Stomach (tissue), 9 donors: ENCODE data around the gene SMYD3. TPM values are rescaled to one million over a fixed set of nuclear protein-coding genes. Genes with fewer than 3 reads are reported as not detected.

Source experiments
- DNase-seq, 2 donors: peaks; one replicate each; pipeline versions ENCODE4 v3.0.0 to v3.0.0-alpha.2; 2013 to 2019
- H3K27ac ChIP-seq, 5 donors: fragments of 200-600 bp in 4 of 5; sonication (generic) in 4 of 5; one replicate each; pipeline ENCODE4 v1.5.1; 2013 to 2019; ENCODE audit warnings: mild to moderate bottlenecking in 1 of 5, moderate library complexity in 1 of 5
- H3K27me3 ChIP-seq, 3 donors: fragments of 200-600 bp; sonication (generic); one replicate each; pipeline ENCODE4 v1.5.1; 2017 to 2019; ENCODE audit warnings: mixed run types in 1 of 3
- H3K36me3 ChIP-seq, 4 donors: fragments of 200-600 bp; sonication (generic); 1 replicate in 3 of 4; 2 replicates in 1 of 4; pipeline ENCODE4 v1.5.1; 2016 to 2019
- H3K4me1 ChIP-seq, 4 donors: fragments of 200-600 bp; sonication (generic); one replicate each; pipeline ENCODE4 v1.5.1; 2016 to 2019
- H3K4me3 ChIP-seq, 4 donors: fragments of 200-600 bp; sonication (generic) in 3 of 4; one replicate each; pipeline ENCODE4 v1.5.1; 2016 to 2019; ENCODE audit warnings: mild to moderate bottlenecking in 1 of 4
- H3K9me3 ChIP-seq, 4 donors: fragments of 200-600 bp; sonication (generic); one replicate each; pipeline ENCODE4 v1.5.1; 2016 to 2019
- CTCF ChIP-seq, 7 experiments: fragments of 450-650 bp in 4 of 7; fragments of 200-600 bp in 3 of 7; sonication (generic) in 3 of 7; IDR thresholded peaks; one replicate each; pipeline ENCODE4 v1.5.1; 2016 to 2019; ENCODE audit warnings: antibody characterized with exemption in 7 of 7, control low read depth in 2 of 7, mild to moderate bottlenecking in 1 of 7
- EP300 ChIP-seq: sonication (generic); formaldehyde crosslinking; IDR thresholded peaks from one replicate; pipeline ENCODE4 v1.6.1; 2017; ENCODE audit warnings: antibody characterized with exemption
- POLR2A ChIP-seq, 4 donors: fragments of 450-650 bp; IDR thresholded peaks; one replicate each; pipeline ENCODE4 v1.6.1; 2016; ENCODE audit warnings: antibody characterized with exemption in 4 of 4, control low read depth in 2 of 4, mild to moderate bottlenecking in 1 of 4, moderate library complexity in 1 of 4
- POLR2AphosphoS5 ChIP-seq, 3 donors: sonication (generic); formaldehyde crosslinking; IDR thresholded peaks; one replicate each; pipeline ENCODE4 v1.6.1; 2016; ENCODE audit warnings: antibody characterized with exemption in 3 of 3
- WGBS, 5 donors: extraction: QIAGEN DNeasy Blood & Tissue Kit in 3 of 5; methylation state at CpG; one replicate each; pipeline versions ENCODE4 v1.1.5 to v1.1.7; 2013 to 2018; 5-methylcytosine and 5-hydroxymethylcytosine counted together
- intact Hi-C: fragments of 100-400 bp; cut with DNase I; formaldehyde crosslinking; loops from one replicate; pipeline ENCODE4 v1.15.1; 2023; ENCODE audit warnings: low total_unique reads
- polyA plus RNA-seq, 3 donors: library from polyadenylated mRNA; stranded (reverse); fragments of 200-250 nt; gene quantifications; one replicate each; pipeline ENCODE4 v1.2.3, GENCODE V29; 2013
- total RNA-seq, 5 donors: library from RNA; depleted of rRNA; stranded (reverse); fragments of >200 nt; gene quantifications; one replicate each; pipeline versions ENCODE4 v1.1.0 to v1.2.3, GENCODE V29; 2014 to 2016
- donor health status: healthy with polysubstance abuse.
- donor health status: Bipolar disorder and iron deficiency.
- donor health status: healthy.

The SMYD3 gene
- total and polyA plus RNA-seq, 8 donors: 6.4 to 196 (median 27.8) TPM

GRCh38 chr1:246181241-246181640 is 325.8 kb downstream of the SMYD3 start:
- H3K4me3 ChIP-seq: no peak overlapping the region
- no peaks in the 10 kb centered on the region for H3K27me3 ChIP-seq
- H3K9me3 ChIP-seq: no peaks in the 10 kb centered on the region
- H3K36me3 ChIP-seq: no peaks in the 10 kb centered on the region
- no peak overlapping the region for H3K27ac ChIP-seq
- TF ChIP-seq POLR2A (IDR thresholded peaks at IDR 0.05) (no peak), EP300 (no peak), CTCF (IDR thresholded peaks at IDR 0.05) (no peak), POLR2AphosphoS5 (IDR thresholded peaks at IDR 0.05) (no peak)
- no peak for DNase-seq
- intact Hi-C loops: no loop called here
- H3K4me1 ChIP-seq: peaks cover 0 to 5% (median 2%) of the 10 kb centered on the region in 4 donors

GRCh38 chr1:246179401-246179800 is 327.7 kb downstream of the SMYD3 start:
- H3K4me3 ChIP-seq: no peak overlapping the region
- no peaks in the 10 kb centered on the region for H3K9me3 ChIP-seq
- no peak overlapping the region for H3K27ac ChIP-seq
- peaks cover 0 to 7% (median 3%) of the 10 kb centered on the region in 4 donors for H3K4me1 ChIP-seq
- no peaks in the 10 kb centered on the region for H3K36me3 ChIP-seq
- no peak for TF ChIP-seq EP300
- TF ChIP-seq POLR2A (IDR thresholded peaks at IDR 0.05): no peak
- TF ChIP-seq POLR2AphosphoS5 (IDR thresholded peaks at IDR 0.05): no peak
- no peak for TF ChIP-seq CTCF (IDR thresholded peaks at IDR 0.05)
- intact Hi-C loops: no loop called here
- no peak for DNase-seq
- 77 to 85% (median 78%) methylated on average over 1 of the region's 1 CpG for WGBS, 5 donors
- no peaks in the 10 kb centered on the region for H3K27me3 ChIP-seq

- DNase-seq: no peak
- Histone ChIP-seq H3K27ac (no peak overlapping the region), H3K9me3 (no peaks in the 10 kb centered on the region), H3K4me1 (peaks cover 0 to 7% (median 3%) of the 10 kb centered on the region in 4 donors), H3K4me3 (no peak overlapping the region), H3K36me3 (no peaks in the 10 kb centered on the region), H3K27me3 (no peaks in the 10 kb centered on the region)
- 69 to 87% (median 85%) methylated on average over 6 of the region's 6 CpGs for WGBS, 5 donors
- TF ChIP-seq EP300: no peak
- TF ChIP-seq CTCF (IDR thresholded peaks at IDR 0.05): no peak
- no peak for TF ChIP-seq POLR2AphosphoS5 (IDR thresholded peaks at IDR 0.05)
- TF ChIP-seq POLR2A (IDR thresholded peaks at IDR 0.05): no peak
- intact Hi-C loops: no loop called here
Measured at GRCh38 chr1:246178717-246179311, 328.3 kb downstream of the SMYD3 start.

GRCh38 chr1:246176126-246177024 is 330.7 kb downstream of the SMYD3 start:
- no peak overlapping the region for H3K4me3 ChIP-seq
- intact Hi-C loops: no loop called here
- WGBS, 5 donors: 69 to 77% (median 75%) methylated on average over 10 to 11 of the region's 11 CpGs

More at GRCh38 chr1:246176126-246177024, 330.7 kb downstream of the SMYD3 start:
- H3K4me1 ChIP-seq: peaks cover 0 to 7% (median 3%) of the 10 kb centered on the region in 4 donors
- peak in 1 of 2 donors; percentile 31 for DNase-seq
- H3K9me3 ChIP-seq: no peaks in the 10 kb centered on the region
- H3K27me3 ChIP-seq: no peaks in the 10 kb centered on the region
- no peak overlapping the region for H3K27ac ChIP-seq
- H3K36me3 ChIP-seq: no peaks in the 10 kb centered on the region
- no peak for TF ChIP-seq POLR2AphosphoS5 (IDR thresholded peaks at IDR 0.05)
- no peak for TF ChIP-seq POLR2A (IDR thresholded peaks at IDR 0.05)
- no peak for TF ChIP-seq CTCF (IDR thresholded peaks at IDR 0.05)
- no peak for TF ChIP-seq EP300
